GM12878 (cell line): Measurements from ENCODE around the gene CYBC1. TPM values are rescaled to one million over a fixed set of nuclear protein-coding genes. Genes with fewer than 3 reads are reported as not detected.
A peak's percentile ranks its signal among the peaks of the same experiment; 100 is the strongest.

ENCODE experiments used
- CBX5 ChIP-seq: sonication (generic); IDR thresholded peaks from 2 replicates; pipeline ENCODE4 v1.6.1; 2016; ENCODE audit warnings: low read depth, moderate library complexity, mild to moderate bottlenecking, inconsistent platforms
- CHD2 ChIP-seq: IDR thresholded peaks from 2 replicates; pipeline ENCODE4 v1.6.1; 2011; ENCODE audit warnings: low read depth, low read length, improper control_type of control experiment, borderline replicate concordance
- CTCF ChIP-seq, 3 experiments: IDR thresholded peaks in 2 of 3; conservative IDR thresholded peaks in 1 of 3; 2 replicates each; pipeline ENCODE4 v1.5.1; 2011; ENCODE audit warnings: low read depth in 3 of 3, low read length in 3 of 3, mild to moderate bottlenecking in 3 of 3, control low read depth in 2 of 3, moderate library complexity in 2 of 3, inconsistent platforms in 1 of 3, mixed read lengths in 1 of 3; ENCODE audit not compliant: control insufficient read depth in 2 of 3, insufficient read depth in 1 of 3; ENCODE audit errors: extremely low read depth in 1 of 3
- CUX1 ChIP-seq: IDR thresholded peaks from 2 replicates; pipeline ENCODE4 v1.6.1; 2012; ENCODE audit warnings: improper control_type of control experiment, low read depth, low read length; ENCODE audit not compliant: insufficient replicate concordance
- FOXM1 ChIP-seq: IDR thresholded peaks from 2 replicates; pipeline ENCODE4 v1.6.1; 2012; ENCODE audit warnings: low read depth, mild to moderate bottlenecking, inconsistent platforms, low read length, moderate library complexity
- KDM1A ChIP-seq: fragments of 200-600 bp; sonication (generic); IDR thresholded peaks from 2 replicates; pipeline ENCODE4 v1.6.1; 2016; ENCODE audit warnings: borderline replicate concordance
- MTA2 ChIP-seq: fragments of 450-650 bp; IDR thresholded peaks from 2 replicates; pipeline ENCODE4 v1.6.1; 2016; ENCODE audit warnings: low read depth, mild to moderate bottlenecking, moderate library complexity
- SIX5 ChIP-seq: IDR thresholded peaks from 2 replicates; pipeline ENCODE4 v1.6.1; 2011; ENCODE audit warnings: mild to moderate bottlenecking, low read depth, low read length, moderate library complexity; ENCODE audit not compliant: severe bottlenecking
- SP1 ChIP-seq: IDR thresholded peaks from one replicate; pipeline ENCODE4 v1.6.1; 2011; ENCODE audit warnings: low read depth, low read length
- TCF3 ChIP-seq: IDR thresholded peaks from 2 replicates; pipeline ENCODE4 v1.6.1; 2012; ENCODE audit warnings: low read depth, mild to moderate bottlenecking, low read length, borderline replicate concordance; ENCODE audit not compliant: insufficient read depth
- USF1 ChIP-seq: IDR thresholded peaks from 2 replicates; pipeline ENCODE4 v1.6.1; 2011; ENCODE audit warnings: borderline replicate concordance, low read depth, mild to moderate bottlenecking, moderate library complexity, mixed read lengths, low read length; ENCODE audit not compliant: insufficient read depth; ENCODE audit errors: extremely low read length
- ZNF217 ChIP-seq: fragments of 450-650 bp; IDR thresholded peaks from 2 replicates; pipeline ENCODE4 v1.6.1; 2017; ENCODE audit warnings: antibody characterized with exemption, mild to moderate bottlenecking
- ZNF592 ChIP-seq: fragments of 450-650 bp; IDR thresholded peaks from 2 replicates; pipeline ENCODE4 v1.6.1; 2017; ENCODE audit warnings: mild to moderate bottlenecking, moderate library complexity
- polyA plus RNA-seq, 11 experiments: library from polyadenylated mRNA; depleted of rRNA in 4 of 11; unstranded in 6 of 11; stranded (reverse) in 5 of 11; fragments of >200 nt; fragmentation: Nextera tagmentation in 4 of 11; fragmentation: Illumina TruSeq in 1 of 11; extraction: Ambion mirVana in 4 of 11; extraction: Trizol in 1 of 11; gene quantifications; 1 replicate in 1 of 11; 2 replicates in 10 of 11; pipeline versions ENCODE4 v1.2.1 to v1.2.3, GENCODE V29; 2011 to 2016; ENCODE audit warnings: inconsistent platforms in 2 of 11, missing spikeins in 2 of 11, low read depth in 1 of 11
- total RNA-seq, 4 experiments: library from RNA; depleted of rRNA in 3 of 4; stranded (reverse); fragments of >200 nt in 3 of 4; fragmentation: Illumina TruSeq in 1 of 4; extraction: Trizol in 1 of 4; gene quantifications; 2 replicates each; pipeline versions ENCODE4 v1.2.1 to v1.2.3, GENCODE V29; 2013 to 2021

CYBC1 gene
- total and polyA plus RNA-seq, 10 of the 15 experiments (the other 5 are each of a cell fraction or from before 2014, with no cell fraction given) = 4.2 to 162 (median 133) TPM

DNA sequence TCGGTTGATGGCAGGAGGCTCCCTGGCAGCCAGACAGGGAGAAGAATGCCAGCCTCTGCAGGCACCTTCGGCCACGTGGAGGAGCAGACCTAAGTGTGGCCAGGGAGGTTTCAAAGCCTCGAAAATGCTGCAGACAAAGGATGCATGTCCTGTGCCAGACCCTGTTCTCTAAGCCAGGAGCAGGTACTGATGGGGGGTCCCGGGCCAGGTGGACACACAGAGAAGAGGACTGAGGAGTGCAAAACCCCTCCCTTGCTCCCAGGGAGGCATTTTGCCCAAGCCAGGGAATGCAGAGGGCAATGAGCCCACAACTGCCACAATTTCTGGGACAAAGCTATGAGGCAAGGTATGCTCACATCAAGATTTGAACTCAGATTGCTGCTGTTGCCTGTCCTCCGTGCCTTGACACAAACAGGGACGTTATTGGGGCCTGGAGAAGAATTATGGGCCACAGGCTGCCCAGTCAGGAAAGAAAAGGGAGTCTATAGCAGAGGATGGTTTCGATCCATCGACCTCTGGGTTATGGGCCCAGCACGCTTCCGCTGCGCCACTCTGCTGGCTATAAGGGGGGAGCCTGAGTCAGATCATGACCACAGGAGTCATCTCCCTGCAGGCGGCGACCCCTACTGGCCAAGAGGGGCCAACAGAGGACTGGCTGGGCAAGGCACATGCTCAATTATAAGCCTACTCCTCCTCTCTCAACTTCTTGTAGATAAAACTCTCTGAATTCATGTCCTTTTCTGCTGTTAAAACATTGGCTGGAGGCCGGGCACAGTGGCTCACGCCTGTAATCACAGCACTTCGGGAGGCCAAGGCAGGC lies 43.9 kb upstream of the CYBC1 start (continued):
- TF ChIP-seq MTA2 (0 out of 2 replicates have a peak, but pooled peaks have one; percentile 20), FOXM1 (peak; percentile 43; the same call in 1 of the 2 replicates), SP1 (peak; percentile 39), SIX5 (no peak), ZNF592 (no peak), CUX1 (no peak), USF1 (no peak), ZNF217 (peak; percentile 97), CTCF (IDR thresholded peaks at IDR 0.05 in 2 of 3, conservative IDR thresholded peaks at IDR 0.05 in 1 of 3; ENCODE audit: control insufficient read depth in 2 of 3, extremely low read depth in 1 of 3, insufficient read depth in 1 of 3, low read depth in 3 of 3, low read length in 3 of 3) (peak; percentile 87 to 97 (median 93)), TCF3 (no peak), CBX5 (0 out of 2 replicates have a peak, but pooled peaks have one; percentile 73), KDM1A (peak; percentile 80; the same call in 1 of the 2 replicates), CHD2 (no peak)
